LNCaP clone FGC (cell line): ENCODE data around the gene KCNA5.

ENCODE experiments used
- DNase-seq: peaks from one replicate; pipeline ENCODE4 v3.0.0-alpha.2; 2011; ENCODE audit warnings: low read depth
- H3K4me3 ChIP-seq: 2 replicates; pipeline ENCODE4 v1.5.1; 2011; ENCODE audit warnings: mild to moderate bottlenecking, low read depth, low read length, control low read depth
- TF ChIP-seq, protein P1 (sequence below): IDR thresholded peaks from 2 replicates; pipeline ENCODE4 v1.5.1; 2012; ENCODE audit warnings: mild to moderate bottlenecking; ENCODE audit not compliant: control insufficient read depth, insufficient read depth; ENCODE audit errors: extremely low read depth

The KCNA5 gene

DNA sequence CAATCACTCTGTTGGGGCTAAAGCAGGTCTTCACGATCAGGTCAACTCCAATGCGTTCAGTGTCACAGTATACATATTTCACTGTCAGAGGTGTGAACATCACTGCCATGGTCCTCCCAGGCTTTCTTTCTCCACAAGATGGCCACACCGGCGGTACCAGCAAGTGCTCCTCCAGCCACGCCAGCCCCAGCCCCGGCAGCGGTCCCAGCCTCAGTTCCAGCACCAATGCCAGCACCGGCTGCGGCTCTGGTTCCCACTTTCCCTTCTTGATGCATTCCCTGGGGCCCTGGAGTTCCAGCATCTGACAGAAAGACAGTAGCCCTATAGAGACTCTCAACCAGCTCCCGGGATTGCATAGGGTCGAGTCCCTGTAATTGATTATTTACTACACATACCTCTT, 10.9 kb upstream of the KCNA5 start:
- DNase-seq, result no peak
- no peak overlapping the region for H3K4me3 ChIP-seq
- TF ChIP-seq, protein P1, sequence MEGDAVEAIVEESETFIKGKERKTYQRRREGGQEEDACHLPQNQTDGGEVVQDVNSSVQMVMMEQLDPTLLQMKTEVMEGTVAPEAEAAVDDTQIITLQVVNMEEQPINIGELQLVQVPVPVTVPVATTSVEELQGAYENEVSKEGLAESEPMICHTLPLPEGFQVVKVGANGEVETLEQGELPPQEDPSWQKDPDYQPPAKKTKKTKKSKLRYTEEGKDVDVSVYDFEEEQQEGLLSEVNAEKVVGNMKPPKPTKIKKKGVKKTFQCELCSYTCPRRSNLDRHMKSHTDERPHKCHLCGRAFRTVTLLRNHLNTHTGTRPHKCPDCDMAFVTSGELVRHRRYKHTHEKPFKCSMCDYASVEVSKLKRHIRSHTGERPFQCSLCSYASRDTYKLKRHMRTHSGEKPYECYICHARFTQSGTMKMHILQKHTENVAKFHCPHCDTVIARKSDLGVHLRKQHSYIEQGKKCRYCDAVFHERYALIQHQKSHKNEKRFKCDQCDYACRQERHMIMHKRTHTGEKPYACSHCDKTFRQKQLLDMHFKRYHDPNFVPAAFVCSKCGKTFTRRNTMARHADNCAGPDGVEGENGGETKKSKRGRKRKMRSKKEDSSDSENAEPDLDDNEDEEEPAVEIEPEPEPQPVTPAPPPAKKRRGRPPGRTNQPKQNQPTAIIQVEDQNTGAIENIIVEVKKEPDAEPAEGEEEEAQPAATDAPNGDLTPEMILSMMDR, result no peak

DNA sequence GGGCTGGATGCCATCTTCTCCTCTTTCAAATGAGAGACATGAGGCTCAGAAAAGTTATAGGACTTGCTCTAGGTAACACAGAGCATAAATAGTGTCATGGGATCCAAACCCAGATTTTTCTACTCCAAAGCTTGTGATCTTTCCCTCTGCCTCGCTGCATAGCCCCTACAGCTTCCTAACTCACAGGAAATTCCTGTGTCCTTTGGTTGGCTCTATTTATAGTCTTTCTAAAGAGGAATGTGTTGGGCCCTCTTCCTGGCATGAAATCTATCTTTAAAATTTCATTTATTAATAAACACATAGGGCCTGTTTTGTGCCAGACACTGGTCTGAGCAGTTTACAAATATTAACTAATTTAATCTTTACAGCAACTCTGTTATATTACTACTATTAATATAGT, 9.8 kb upstream of the KCNA5 start:
- no peak for DNase-seq
- TF ChIP-seq, protein P1, result no peak
- H3K4me3 ChIP-seq, result no peak overlapping the region

DNA sequence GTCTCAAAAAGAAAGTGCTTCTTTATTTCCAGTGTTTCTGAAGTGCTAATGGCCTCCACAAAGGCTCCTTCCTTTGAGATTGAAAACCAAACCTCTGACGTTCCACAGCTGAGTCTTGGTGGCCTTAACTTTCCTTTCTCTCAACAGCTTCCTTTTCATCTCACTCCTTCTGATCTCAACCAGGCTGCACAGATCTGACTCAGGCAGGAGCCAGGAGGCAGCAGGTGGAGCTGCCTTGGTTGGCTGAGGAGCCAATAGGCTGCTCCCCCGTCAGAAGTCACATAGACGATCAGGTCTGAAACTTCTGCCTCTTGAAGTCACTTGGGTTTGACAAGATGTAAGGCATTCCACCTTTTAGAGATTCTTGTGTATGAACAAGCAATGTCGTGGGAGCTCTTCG, 9.1 kb upstream of the KCNA5 start:
- DNase-seq, result no peak
- TF ChIP-seq, protein P1, result no peak
- no peak overlapping the region for H3K4me3 ChIP-seq

DNA sequence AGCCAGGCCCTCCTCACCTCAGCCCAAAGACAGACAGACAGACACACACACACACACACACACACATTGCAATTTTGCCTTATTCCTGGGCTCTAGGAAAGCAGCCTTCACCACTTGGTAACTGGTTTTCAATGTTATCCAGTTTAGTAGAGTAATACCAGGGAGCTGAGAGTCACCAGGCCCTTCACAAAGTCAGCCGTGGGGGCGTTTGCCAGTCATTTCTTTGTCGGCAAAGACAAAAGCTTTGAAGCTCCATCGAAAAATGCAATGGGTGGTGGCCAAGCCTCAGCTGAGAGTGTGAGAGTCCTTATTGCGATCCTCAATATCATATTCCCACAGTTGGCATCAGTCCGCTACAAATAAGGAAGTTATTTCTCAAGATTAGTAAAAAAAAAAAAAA, 8.1 kb upstream of the KCNA5 start:
- TF ChIP-seq, protein P1, result no peak
- H3K4me3 ChIP-seq, result no peak overlapping the region
- DNase-seq, result no peak

DNA sequence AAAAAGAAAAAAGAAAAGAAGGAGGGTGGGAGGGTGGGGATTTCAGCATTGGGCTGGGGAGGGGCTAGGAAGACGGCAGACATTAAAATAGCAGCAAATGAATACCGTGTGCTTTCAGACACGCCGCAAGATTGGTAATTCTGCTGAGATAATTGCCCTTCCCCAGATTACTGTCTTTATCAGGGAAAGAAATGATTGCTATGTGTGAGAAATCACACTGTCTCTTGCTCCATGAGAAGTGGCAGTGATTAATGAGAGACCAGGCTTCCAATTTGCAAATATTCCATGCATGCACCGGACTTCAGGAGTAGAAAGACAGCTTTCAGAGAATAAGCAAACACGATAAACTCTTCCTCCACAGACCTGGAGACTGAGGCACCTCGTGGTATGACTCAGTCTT, 7.6 kb upstream of the KCNA5 start:
- no peak for DNase-seq
- TF ChIP-seq, protein P1, result no peak
- no peak overlapping the region for H3K4me3 ChIP-seq

DNA sequence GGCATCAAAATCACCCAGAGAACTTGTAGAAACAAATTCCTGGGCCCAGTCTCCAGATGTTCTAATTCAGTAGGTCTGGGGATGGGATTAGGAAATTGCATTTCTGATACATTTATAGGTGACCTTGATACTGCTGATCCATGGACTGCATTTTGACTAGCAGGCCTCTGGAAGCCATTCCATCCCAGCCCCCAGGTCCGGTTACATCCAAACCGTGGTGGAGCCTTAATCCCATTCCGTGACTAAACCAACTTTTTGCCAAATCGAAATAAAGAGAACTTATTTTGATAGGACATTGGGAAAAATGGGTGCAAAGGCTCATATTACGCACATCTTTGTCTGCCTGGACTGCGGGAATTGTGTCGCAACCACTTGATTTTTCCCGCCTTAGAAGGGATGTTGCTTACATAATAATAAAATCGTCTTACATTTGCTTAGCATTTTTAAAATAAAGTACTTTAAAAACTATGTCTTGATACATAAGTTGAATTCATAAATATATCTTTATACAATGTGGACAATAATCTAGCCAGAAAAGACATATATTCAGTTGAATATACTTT, 5.8 kb upstream of the KCNA5 start:
- TF ChIP-seq, protein P1, result no peak
- DNase-seq, result no peak
- no peak overlapping the region for H3K4me3 ChIP-seq

DNA sequence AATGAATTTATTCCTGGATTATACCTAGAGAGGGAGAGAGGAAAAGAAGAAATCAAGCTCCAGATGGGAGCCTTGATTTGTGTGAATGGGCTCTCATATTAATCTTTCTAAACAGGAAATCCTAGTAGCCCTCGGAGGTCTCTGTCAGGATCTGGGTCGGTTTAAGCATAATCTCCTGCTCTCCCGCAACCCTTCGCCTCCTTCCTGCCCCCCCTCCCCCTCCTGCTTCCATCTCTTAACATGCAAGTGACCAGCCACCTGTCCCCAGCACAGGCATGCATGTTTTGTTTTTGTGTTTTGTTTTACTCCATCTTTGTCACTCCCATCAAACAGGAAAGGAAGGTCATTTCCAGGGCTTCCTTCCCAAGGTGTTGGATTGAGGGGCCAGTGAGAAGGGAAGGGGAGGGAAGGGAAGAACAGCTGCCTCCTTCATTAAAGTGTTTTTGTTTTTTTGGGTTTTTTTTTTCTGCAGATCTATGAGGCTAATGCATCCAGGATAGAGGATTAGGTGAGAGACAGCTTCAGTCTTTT, 4.8 kb upstream of the KCNA5 start:
- DNase-seq, result no peak
- TF ChIP-seq, protein P1, result no peak
- H3K4me3 ChIP-seq, result no peak overlapping the region
